ENCODE results near the gene FKBP10.
"Not testable (repeated sequence)": the region's sequence is repeated elsewhere in the genome, so short reads cannot be mapped to it uniquely, and the experiment has no call there.

FKBP10 gene

DNA sequence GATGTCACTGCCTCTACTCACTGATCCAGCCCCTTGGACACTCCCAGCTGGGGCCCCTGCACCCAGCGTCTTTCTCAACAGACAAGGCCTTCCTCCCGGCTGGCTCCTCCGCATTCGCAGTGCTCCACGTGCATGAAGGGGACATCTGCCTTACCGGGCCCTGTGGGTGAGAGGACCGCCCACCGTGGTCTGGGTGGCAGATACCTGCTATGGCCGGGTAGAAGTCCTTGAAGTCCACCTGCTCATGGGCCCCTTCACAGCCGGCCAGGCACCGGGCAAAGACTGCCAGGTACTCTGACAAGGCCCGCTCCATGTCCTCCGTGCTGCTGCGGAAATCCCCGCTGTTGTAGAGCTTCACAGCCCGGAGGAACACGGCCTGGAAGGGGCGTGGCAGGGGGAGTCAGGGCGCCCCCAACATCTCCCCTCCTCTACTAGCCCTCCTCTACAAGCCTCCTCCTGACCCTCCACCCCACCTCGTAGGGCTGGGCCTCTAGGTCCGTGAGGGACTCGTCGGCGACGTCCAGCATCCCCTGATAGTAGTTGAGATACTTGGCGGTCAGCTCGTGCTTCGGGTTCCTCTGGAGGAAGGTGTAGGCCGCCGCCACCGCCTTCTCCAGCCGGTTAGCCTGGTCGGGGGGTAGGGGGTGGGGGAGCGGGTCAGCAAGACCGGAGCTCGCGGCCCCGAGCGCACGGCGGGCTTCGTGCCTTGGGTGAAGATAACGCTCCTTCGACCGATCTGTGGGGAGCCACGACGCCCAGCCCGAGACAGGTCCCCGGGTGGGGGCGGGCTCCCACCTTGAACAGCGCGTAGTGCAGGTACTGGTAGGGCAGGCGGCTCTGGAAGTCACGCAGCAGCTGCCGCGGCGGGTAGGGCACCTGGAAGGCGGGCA lies 1.9 kb upstream of the FKBP10 start:
- no peak for DNase-seq

DNA sequence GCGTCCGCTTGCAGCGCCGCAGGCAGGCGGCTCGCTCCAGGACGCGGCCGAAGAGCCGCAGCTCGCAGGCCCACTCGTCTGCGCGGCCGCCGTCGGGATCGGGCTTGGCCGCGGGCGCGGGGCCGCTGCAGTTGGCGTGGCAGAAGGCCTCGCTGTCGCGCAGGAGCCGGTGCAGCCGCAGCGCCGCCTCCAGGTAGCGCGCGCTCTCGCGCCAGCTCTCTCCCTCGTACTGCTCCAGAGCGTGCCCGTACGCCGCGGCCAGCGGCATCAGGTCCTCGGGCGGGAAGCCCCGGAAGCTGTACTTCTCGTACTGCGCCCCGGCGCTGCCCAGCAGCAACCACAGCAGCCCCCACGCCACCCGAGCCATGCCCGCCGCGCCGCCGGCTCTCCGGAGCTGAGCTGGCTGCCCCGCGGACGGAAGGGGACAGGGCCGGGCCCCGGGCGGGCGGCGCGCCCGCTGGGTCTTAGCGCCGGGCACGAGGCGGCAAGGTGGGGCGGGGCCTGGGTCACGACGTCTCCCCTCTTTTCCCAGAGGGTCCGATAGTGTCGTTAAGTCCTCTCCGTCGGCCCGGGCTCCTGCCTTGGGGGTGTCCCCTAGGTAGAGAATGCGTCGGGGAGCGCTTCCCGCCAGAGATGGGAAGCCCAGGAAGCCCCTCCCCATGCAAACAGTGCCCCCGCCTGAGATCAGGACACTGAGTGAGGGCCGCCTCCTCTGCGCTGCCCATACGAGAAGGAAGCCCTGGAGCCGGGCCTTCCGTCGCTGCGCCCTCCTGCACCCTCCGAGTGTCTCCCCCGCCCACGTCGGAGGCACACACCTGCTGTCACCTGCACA lies 1.0 kb upstream of the FKBP10 start, which contains the start of gene P3H4:
Gene P3H4 (minus strand): TSS at position 401 of the 832 bp plus-strand sequence. CDS start 34 bp downstream, at position 367.
- peak; percentile 21 for DNase-seq

DNA sequence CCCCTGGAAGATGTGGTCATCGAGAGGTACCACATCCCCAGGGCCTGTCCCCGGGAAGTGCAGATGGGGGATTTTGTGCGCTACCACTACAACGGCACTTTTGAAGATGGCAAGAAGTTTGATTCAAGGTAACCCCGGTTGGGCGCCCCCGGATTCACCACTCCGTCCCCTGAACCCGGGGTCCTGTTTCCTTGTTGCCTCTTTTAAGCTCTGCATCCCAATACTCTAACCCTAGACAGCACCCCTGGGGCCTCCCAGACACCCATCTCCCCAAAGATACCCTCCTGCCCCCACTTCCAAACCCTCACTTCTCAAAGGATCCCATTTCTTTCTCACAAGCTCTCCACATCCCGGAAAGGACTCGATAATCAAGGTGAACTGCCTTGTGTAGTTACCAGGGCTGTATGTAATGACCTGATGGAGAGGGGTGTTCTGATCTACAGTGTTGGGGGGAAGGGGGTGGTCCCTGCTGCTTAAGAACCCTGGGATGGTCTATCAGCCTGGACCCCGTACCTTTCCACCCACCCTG lies 412 bp downstream of the FKBP10 start:
- no peak for DNase-seq

DNA sequence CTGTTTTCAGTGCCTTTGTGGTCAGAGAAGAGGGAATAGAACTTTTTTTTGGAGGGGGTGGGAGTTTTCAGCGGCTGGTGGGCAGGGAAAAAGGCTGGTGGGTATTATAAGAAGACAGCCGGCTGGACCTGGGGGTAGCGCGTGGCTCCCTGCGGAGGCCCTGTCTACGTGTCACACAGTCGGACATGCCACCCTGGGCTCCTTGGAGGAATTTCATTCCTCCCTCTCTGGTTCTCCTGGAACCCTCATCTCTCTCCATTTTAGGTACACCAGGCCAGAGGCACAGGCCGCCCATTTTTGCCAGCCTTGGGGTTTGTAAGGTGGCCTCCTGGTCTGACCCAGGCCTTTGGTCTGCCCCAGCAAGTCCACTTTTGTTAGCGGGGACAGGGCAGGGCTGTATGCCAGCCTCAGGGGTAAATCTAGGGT lies 908 bp downstream of the FKBP10 start:
- no peak for DNase-seq

DNA sequence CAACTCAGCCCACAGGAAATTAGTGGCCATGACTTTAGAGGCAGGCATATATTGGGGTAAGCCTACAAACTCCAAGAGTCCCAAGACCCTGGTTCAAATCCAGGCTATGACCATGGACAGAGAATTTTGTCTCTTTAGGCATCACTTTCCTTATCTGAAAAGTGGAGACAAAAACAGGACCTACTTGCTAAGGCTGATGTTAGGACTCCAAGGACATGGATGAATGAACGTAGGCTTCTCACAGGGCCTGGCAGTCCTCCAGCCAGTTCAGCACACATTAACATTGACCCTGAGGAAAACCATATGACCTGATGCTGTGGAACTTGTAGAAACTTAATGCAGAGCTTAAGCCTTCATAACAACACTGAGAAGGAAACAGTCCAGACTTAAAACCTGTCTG lies 1.4 kb downstream of the FKBP10 start:
- DNase-seq = no peak

DNA sequence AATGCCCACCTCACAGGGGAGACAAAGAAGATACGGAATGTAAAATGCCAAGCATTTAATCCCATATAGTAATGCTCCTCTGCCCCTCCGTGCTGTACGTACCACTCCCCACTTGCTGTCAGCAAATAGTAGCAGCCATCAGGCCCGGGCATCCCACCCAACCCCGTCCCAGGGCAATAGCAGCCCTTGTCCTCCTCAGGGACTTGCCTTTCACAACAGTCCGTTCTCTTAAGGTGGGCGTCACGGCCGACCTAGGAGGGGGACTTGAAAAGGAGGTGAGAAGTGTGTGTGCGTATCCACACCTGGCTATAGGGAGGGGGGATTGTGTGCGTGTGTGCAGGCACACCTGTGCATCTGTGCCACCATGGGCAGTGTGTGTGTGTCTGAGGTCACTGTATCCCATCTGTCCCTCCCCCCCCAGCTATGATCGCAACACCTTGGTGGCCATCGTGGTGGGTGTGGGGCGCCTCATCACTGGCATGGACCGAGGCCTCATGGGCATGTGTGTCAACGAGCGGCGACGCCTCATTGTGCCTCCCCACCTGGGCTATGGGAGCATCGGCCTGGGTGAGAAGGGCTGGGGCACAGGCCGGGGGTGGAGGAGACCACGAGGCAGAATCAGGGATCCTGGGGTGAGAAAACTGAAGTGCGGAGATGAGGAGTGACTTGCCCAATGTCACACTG lies 4.0 kb downstream of the FKBP10 start:
- no peak for DNase-seq

DNA sequence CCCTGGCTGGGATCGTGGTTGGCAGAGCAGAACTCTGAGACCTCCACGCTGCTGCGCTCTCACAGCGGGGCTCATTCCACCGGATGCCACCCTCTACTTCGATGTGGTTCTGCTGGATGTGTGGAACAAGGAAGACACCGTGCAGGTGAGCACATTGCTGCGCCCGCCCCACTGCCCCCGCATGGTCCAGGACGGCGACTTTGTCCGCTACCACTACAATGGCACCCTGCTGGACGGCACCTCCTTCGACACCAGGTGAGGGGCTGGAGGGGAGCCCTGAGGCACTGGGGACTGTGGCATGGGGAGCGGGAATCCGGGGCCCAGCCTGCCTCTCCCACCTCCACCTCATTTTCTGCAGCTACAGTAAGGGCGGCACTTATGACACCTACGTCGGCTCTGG lies 5.2 kb downstream of the FKBP10 start:
- no peak for DNase-seq

DNA sequence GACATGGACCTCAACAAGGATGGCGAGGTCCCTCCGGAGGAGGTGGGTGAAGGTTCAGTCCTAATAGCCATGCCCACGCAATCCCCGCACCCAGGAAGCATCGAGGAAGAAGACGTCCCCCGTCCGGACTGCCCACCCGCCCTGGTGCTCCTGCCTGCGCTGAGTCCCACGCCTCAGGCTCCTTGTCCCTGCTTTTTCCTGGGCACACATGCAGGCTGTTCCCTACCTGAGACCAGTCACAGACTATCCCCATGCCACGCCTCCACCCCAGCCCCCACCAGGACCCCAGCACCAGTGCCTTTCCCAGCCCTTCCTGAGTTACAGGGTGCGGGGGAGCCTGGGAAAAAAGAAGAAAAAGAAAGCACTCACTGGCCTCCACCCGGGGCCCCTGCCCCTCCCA lies 9.0 kb downstream of the FKBP10 start:
- DNase-seq = no peak

DNA sequence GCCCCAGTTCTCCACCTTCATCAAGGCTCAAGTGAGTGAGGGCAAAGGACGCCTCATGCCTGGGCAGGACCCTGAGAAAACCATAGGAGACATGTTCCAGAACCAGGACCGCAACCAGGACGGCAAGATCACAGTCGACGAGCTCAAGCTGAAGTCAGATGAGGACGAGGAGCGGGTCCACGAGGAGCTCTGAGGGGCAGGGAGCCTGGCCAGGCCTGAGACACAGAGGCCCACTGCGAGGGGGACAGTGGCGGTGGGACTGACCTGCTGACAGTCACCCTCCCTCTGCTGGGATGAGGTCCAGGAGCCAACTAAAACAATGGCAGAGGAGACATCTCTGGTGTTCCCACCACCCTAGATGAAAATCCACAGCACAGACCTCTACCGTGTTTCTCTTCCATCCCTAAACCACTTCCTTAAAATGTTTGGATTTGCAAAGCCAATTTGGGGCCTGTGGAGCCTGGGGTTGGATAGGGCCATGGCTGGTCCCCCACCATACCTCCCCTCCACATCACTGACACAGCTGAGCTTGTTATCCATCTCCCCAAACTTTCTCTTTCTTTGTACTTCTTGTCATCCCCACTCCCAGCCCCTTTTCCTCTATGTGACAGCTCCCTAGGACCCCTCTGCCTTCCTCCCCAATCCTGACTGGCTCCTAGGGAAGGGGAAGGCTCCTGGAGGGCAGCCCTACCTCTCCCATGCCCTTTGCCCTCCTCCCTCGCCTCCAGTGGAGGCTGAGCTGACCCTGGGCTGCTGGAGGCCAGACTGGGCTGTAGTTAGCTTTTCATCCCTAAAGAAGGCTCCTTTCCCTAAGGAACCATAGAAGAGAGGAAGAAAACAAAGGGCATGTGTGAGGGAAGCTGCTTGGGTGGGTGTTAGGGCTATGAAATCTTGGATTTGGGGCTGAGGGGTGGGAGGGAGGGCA lies 9.7 kb downstream of the FKBP10 start:
- no peak for DNase-seq

DNA sequence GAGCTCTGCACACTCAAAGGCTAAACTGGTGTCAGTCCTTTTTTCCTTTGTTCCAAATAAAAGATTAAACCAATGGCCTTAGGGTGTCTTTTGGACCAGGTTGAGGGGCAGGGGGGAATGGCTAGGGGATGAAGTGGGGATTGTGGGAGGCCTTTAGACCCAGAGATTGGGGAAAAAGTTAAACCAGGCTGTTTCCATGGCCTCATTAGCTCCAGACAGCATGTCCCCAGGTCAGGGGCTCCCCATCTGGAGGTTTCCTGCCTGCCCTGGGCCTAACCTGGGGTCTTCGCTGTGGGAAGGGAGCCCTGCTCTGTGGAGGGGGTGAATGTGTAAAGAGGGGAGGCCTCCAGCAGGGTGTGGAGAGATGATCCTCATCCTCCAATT lies 10.3 kb downstream of the FKBP10 start:
- no peak for DNase-seq

DNA sequence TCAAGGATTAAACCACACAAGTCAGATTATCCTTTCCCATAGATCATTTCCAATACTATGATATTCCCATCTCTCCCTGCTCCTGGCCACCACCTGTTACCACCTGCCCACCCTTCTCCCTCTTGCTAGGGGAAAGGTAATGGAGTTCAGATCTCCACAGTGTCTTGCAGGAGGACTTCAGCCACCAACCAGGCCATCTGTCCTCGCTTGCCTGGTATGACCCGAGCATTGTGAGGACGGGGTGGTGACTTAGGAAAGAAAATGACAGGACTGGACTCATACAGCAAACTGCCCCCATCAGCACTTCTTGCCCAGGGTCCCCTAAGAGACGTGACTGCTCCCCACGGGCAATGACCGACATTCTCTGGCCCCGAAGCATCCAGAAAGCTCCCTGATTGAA lies 10.8 kb downstream of the FKBP10 start:
- no peak for DNase-seq

DNA sequence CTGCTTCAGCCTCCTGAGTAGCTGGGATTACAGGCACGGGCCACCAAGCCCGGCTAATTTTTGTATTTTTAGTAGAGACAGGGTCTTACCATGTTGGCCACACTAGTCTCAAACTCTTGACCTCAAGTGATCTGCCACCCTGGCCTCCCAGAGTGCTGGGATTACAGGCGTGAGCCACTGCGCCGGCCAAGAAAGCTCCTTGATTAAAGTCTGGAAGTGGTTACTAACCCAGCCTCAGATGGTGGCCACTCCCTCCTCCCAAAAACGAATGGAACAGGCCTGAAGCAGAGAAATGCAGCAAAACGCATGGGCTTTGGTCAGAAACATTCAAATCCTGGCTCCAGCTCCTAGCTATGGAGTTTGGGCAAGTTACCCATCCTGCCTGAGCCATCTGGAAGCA lies 11.3 kb downstream of the FKBP10 start:
- no peak for DNase-seq

DNA sequence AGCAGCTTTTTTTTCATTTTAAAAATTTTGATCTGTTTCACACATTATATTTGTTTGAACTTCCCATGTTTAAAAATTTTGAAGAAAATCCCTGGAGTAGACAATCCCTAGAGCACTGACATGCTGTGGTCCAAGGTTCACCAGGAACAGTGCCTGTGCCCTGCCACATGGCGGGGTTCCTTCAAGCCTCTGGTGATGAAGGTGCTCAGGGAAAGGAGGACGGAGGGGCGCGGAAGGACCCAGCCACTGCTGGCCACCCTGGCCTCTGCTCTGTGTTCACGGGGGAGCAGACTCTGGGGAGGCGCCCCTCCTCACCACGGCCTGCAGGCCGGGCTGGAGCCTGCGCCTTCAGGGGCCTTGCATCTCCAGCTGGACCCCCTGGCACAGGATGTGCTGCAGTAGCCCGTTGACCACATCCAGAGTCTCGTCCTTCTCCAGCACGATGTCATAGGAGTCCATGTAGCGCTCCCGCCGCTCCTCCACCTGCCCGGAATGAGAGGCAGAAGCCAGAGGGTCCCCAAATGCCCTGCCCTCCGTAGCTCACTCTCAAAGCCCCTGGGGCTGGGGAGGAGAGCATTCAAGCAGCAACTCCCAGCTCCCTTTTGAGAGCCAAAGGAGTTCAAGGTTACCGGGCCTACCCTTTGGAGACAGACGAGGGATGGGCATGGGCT lies 12.5 kb downstream of the FKBP10 start:
- DNase-seq = no peak

DNA sequence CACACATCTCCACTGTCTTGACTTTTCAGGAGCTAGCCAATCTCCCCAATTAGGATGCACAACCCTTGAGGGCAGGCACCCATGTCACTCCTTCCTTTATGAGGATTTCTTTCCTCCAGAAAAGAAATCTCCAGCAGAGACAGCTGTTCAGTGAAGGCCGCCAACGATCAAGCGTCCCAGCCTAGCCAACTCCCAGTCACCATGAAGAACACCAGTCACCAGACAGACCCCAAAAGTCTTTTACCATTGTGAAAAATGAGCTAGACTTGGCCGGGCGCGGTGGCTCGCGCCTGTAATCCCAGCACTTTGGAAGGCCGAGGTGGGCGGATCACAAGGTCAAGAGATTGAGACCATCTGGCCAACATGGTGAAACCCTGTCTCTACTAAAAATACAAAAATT lies 17.2 kb downstream of the FKBP10 start:
- not testable (repeated sequence) for DNase-seq

DNA sequence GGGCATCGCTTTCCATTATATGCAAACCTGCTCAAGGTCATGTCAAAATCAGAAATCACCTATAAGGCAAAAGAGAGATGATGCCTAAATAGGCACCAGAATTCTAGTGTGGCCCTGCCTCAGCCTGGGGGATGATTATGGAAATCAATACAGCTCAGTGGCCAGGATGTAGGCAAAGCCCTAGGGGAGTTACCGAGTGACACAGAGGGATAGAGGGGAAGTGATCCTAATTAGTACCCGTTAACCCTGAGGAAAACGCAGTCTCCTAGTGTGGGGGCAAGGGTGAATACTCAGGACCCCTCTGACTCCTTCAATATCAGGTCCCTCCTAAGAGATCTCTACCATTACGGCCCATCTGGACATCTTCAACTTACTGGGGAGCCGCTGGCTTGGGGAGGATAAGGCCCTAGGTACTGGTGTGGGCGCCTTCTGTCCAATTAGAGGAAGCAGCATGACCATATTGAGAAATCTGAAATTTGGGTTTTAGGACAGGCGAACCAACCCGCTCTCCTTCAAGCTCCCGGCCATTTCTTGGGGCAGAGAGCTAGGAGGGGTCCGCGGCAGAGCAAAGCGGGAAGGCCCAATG lies 22.5 kb downstream of the FKBP10 start:
- DNase-seq = no peak

DNA sequence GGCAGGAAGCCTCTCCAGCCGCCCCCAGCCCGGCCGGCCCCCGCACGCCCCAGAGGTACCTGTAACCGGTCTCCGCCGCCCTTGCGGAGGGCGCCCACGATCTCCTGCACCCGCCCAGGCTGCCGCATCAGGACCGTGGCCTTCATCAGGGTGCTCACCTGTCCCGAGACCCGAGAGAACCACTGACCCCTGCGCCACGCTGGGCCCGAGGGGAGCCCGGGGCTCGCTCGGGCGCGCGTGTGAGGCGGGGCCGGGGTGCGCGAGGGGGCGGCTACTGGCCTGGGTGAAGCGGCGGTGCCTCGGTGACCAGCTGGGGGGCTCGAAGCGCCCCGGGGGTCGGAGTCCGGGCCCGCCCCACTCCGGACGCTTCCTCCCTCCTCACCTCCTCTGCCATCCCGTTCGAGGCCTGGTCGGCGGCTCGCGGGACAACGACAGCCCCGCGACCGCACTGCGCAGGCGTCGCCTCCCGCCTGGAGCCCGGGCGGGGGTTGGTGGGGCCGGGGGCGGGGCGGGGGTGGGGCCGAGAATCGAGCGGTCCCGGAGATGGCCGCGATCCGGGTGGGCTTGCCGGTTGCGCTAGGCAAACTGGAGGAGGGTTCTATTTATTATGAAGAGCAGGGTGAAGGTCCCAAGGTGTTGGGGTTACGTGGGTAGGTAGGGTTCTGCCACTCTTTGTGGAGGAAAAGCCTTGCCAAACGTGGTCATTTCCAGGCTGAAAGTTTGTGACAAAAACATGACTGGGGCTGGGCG lies 23.2 kb downstream of the FKBP10 start, which contains the start of gene NT5C3B:
Gene NT5C3B (minus strand): TSS at position 433 of the 750 bp plus-strand sequence. CDS start 39 bp downstream, at position 394.
- no peak for DNase-seq

DNA sequence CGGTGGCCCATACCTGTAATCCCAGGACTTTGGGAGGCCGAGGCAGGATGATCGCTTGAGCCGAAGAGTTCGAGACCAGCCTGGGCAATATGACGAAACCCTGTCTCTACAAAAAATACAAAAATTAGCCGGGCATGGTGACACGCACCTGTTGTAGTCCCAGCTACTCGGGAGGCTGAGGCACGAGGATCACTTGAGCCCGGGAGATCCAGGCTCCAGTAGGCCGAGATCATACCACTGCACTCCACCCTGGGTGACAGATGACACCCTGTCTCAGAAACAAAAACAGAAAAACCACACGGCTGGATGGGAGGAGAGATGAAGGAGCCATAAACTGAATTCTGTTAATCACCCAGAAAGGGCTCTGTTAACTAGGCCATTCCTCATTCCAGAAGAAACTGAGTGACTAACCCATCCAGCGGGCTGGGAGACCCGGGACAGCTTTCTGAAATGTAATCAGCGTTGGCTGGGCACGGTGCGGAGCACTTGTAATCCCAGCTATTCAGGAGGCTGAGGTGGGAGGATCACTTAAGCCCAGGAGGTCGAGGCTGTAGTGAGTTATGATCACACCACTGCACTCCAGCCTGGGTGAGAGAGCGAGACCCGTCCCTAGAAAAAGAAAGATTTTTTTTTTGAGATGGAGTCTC lies 23.9 kb downstream of the FKBP10 start:
- no peak for DNase-seq

DNA sequence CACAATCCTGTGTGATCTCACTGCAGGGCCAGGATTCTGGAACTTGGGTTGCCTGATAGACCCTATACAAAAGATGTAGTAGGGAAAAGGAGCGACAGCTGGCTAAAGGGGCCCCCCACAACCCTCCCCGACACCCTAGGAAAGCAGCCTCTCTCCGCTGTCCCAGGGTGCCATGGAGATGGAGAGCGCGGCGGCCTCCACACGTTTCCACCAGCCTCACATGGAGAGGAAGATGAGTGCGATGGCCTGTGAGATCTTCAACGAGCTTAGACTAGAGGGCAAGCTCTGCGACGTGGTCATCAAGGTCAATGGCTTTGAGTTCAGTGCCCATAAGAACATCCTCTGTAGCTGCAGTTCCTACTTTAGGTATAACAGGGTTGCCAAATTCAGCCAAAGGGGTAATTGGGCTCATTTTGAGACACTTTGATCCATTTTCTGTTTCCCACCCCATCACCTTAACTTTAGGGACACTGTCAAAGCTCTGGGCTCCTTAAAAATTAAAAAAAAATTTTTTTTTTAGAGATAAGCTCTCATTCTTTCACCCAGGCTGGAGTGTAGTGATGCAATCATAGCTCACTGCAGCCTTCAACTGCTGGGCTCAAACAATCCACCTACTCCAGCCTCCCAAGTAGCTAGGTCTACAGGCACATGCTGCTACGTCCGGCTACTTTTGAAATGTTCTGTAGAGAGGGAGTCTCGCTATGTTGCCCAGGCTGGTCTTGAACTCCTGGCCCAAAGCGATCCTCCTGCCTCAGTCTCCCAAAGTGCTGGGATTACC lies 25.1 kb downstream of the FKBP10 start, which contains the start of gene KLHL10:
Gene KLHL10 (plus strand): TSS at position 65 of the 778 bp plus-strand sequence. CDS start 108 bp downstream, at position 173.
- no peak for DNase-seq

Measured in NCI-H1417 treated with DMSO at 0.1 percent for 48 hours (cell line).